Retinal pigment epithelial cell (primary cell): Measurements from ENCODE around the gene HOXD9.

Experiments used
- DNase-seq: peaks from one replicate; pipeline ENCODE4 v3.0.0-alpha.2; 2010; ENCODE audit warnings: low read depth
- H3K4me3 ChIP-seq: 2 replicates; pipeline ENCODE4 v1.5.1; 2011; ENCODE audit warnings: mild to moderate bottlenecking, low read length, control low read depth, moderate library complexity
- CTCF ChIP-seq: conservative IDR thresholded peaks from 2 replicates; pipeline ENCODE4 v1.5.1; 2011; ENCODE audit warnings: low read depth, low read length, control low read depth, inconsistent platforms

HOXD9 gene

GRCh38 chr2:176126929-176127773 lies 4.6 kb downstream of the HOXD9 start:
- no peak for DNase-seq
- H3K4me3 ChIP-seq: no peak overlapping the region
- TF ChIP-seq CTCF: peak; percentile 75

GRCh38 chr2:176127774-176128072 lies 5.2 kb downstream of the HOXD9 start:
- H3K4me3 ChIP-seq: no peak overlapping the region
- DNase-seq: no peak
- TF ChIP-seq CTCF: no peak

- H3K4me3 ChIP-seq: no peak overlapping the region
- TF ChIP-seq CTCF: no peak
- no peak for DNase-seq
Observed at GRCh38 chr2:176128172-176128981, 5.9 kb downstream of the HOXD9 start.

- no peak for DNase-seq
- TF ChIP-seq CTCF: no peak
- no peak within 1 kb of the TSS for H3K4me3 ChIP-seq
Observed at GRCh38 chr2:176128982-176129796, 6.7 kb downstream of the HOXD9 start, which contains the start of gene HOXD8. TSS of gene HOXD8 (plus strand) at chr2:176129705. CDS start at chr2:176130367, 662 bp downstream.

GRCh38 chr2:176129813-176130146 lies 7.3 kb downstream of the HOXD9 start:
- TF ChIP-seq CTCF: no peak
- H3K4me3 ChIP-seq: no peak overlapping the region
- DNase-seq: no peak

- no peak for TF ChIP-seq CTCF
- no peak for DNase-seq
- H3K4me3 ChIP-seq: no peak overlapping the region
Observed at GRCh38 chr2:176130147-176130956, 7.8 kb downstream of the HOXD9 start.
